H9 (cell line): ENCODE measurements around the gene GIMAP1. TPM values are rescaled to one million over a fixed set of nuclear protein-coding genes. Genes with fewer than 3 reads are reported as not detected.

Source experiments
- DNase-seq: peaks from one replicate; pipeline ENCODE4 v3.0.0-alpha.2; 2017
- H2AFZ ChIP-seq: one replicate; pipeline ENCODE4 v1.6.1; 2013; ENCODE audit warnings: mild to moderate bottlenecking, low read length, control low read depth, moderate library complexity
- H2AK5ac ChIP-seq: 2 replicates; pipeline ENCODE4 v1.6.1; 2013; ENCODE audit warnings: low read length, control low read depth, mixed read lengths; ENCODE audit not compliant: insufficient read length
- H2BK120ac ChIP-seq: one replicate; pipeline ENCODE4 v1.6.1; 2013; ENCODE audit warnings: low read depth, mild to moderate bottlenecking, low read length, control low read depth, inconsistent platforms; ENCODE audit not compliant: poor library complexity, severe bottlenecking
- H2BK12ac ChIP-seq: 2 replicates; pipeline ENCODE4 v1.6.1; 2013; ENCODE audit warnings: low read length, control low read depth, mixed read lengths, low read depth; ENCODE audit not compliant: insufficient read length
- H2BK15ac ChIP-seq: 2 replicates; pipeline ENCODE4 v1.6.1; 2013; ENCODE audit warnings: low read depth, low read length, control low read depth
- H2BK20ac ChIP-seq: one replicate; pipeline ENCODE4 v1.6.1; 2013; ENCODE audit warnings: low read depth, mild to moderate bottlenecking, low read length, control low read depth, inconsistent platforms; ENCODE audit not compliant: poor library complexity, severe bottlenecking
- H2BK5ac ChIP-seq: 2 replicates; pipeline ENCODE4 v1.6.1; 2013; ENCODE audit warnings: low read length, control low read depth, mixed read lengths; ENCODE audit not compliant: insufficient read length
- H3K14ac ChIP-seq: 2 replicates; pipeline ENCODE4 v1.6.1; 2013; ENCODE audit warnings: low read length, control low read depth; ENCODE audit not compliant: insufficient read depth
- H3K18ac ChIP-seq: 2 replicates; pipeline ENCODE4 v1.6.1; 2013; ENCODE audit warnings: low read depth, mild to moderate bottlenecking, mixed read lengths, low read length, control low read depth; ENCODE audit not compliant: insufficient read length
- H3K23ac ChIP-seq: 2 replicates; pipeline ENCODE4 v1.6.1; 2013; ENCODE audit warnings: low read length, control low read depth, mixed read lengths, low read depth; ENCODE audit not compliant: insufficient read length
- H3K23me2 ChIP-seq: 2 replicates; pipeline ENCODE4 v1.6.1; 2013; ENCODE audit warnings: low read depth, mild to moderate bottlenecking, mixed read lengths, low read length, control low read depth; ENCODE audit not compliant: insufficient read length, poor library complexity, severe bottlenecking
- H3K27ac ChIP-seq: 2 replicates; pipeline ENCODE4 v1.5.1; 2013; ENCODE audit warnings: low read length, control low read depth, mixed read lengths, low read depth; ENCODE audit not compliant: insufficient read length
- H3K27me3 ChIP-seq: 2 replicates; pipeline ENCODE4 v1.6.1; 2013; ENCODE audit warnings: low read length, control low read depth, inconsistent platforms; ENCODE audit not compliant: insufficient read depth
- H3K4ac ChIP-seq: 2 replicates; pipeline ENCODE4 v1.6.1; 2013; ENCODE audit warnings: low read depth, mild to moderate bottlenecking, control low read depth, inconsistent platforms, low read length, moderate library complexity
- H3K4me1 ChIP-seq: 2 replicates; pipeline ENCODE4 v1.6.1; 2013; ENCODE audit warnings: low read length, control low read depth, inconsistent platforms; ENCODE audit not compliant: insufficient read depth
- H3K4me2 ChIP-seq: 2 replicates; pipeline ENCODE4 v1.6.1; 2013; ENCODE audit warnings: low read length, control low read depth, mixed read lengths; ENCODE audit not compliant: insufficient read length, insufficient read depth
- H3K56ac ChIP-seq: 2 replicates; pipeline ENCODE4 v1.6.1; 2013; ENCODE audit warnings: low read depth, mild to moderate bottlenecking, mixed read lengths, low read length, control low read depth; ENCODE audit not compliant: insufficient read length
- H3K79me1 ChIP-seq: 2 replicates; pipeline ENCODE4 v1.6.1; 2013; ENCODE audit warnings: low read depth, mild to moderate bottlenecking, moderate library complexity, low read length, control low read depth, inconsistent platforms; ENCODE audit not compliant: insufficient read depth, poor library complexity, severe bottlenecking
- H3K79me2 ChIP-seq: 2 replicates; pipeline ENCODE4 v1.6.1; 2013; ENCODE audit warnings: low read length, control low read depth, inconsistent platforms; ENCODE audit not compliant: insufficient read depth
- H3K9ac ChIP-seq: 2 replicates; pipeline ENCODE4 v1.6.1; 2013; ENCODE audit warnings: low read length, control low read depth, mixed read lengths; ENCODE audit not compliant: insufficient read length; ENCODE audit errors: extremely low read depth
- H3K9me3 ChIP-seq: one replicate; pipeline ENCODE4 v1.6.1; 2013; ENCODE audit warnings: low read depth, low read length, inconsistent platforms; ENCODE audit not compliant: control insufficient read depth
- H3T11ph ChIP-seq: one replicate; pipeline ENCODE4 v1.6.1; 2013; ENCODE audit warnings: mild to moderate bottlenecking, low read length, control low read depth, inconsistent platforms
- H4K20me1 ChIP-seq: one replicate; pipeline ENCODE4 v1.6.1; 2013; ENCODE audit not compliant: control insufficient read depth, insufficient read length, insufficient read depth
- H4K5ac ChIP-seq: 2 replicates; pipeline ENCODE4 v1.6.1; 2013; ENCODE audit warnings: low read depth, mild to moderate bottlenecking, mixed read lengths, low read length, control low read depth; ENCODE audit not compliant: insufficient read length
- H4K8ac ChIP-seq: replicated peaks from 2 replicates; pipeline ENCODE4 v1.6.1; 2013; ENCODE audit warnings: low read length, control low read depth, mixed read lengths, low read depth; ENCODE audit not compliant: insufficient read length
- H4K91ac ChIP-seq: 2 replicates; pipeline ENCODE4 v1.6.1; 2013; ENCODE audit warnings: low read depth, mild to moderate bottlenecking, moderate library complexity, mixed read lengths, low read length, control low read depth; ENCODE audit not compliant: insufficient read length
- H3K27ac Mint-ChIP-seq, 3 experiments: 2 replicates in 2 of 3; 3 replicates in 1 of 3; pipeline ENCODE4 v1.8.0; 2020 to 2021; ENCODE audit warnings: mixed read lengths in 3 of 3, mild to moderate bottlenecking in 1 of 3, moderate library complexity in 1 of 3
- H3K27me3 Mint-ChIP-seq: 2 replicates; pipeline ENCODE4 v1.8.0; 2021; ENCODE audit warnings: low read depth, mild to moderate bottlenecking, moderate library complexity, mixed read lengths
- H3K36me3 Mint-ChIP-seq, 3 experiments: 2 replicates in 2 of 3; 3 replicates in 1 of 3; pipeline ENCODE4 v1.8.0; 2020 to 2021; ENCODE audit warnings: low read depth in 3 of 3, mixed read lengths in 3 of 3; ENCODE audit not compliant: insufficient read depth in 1 of 3
- H3K4me1 Mint-ChIP-seq, 2 experiments: 2 replicates each; pipeline ENCODE4 v1.8.0; 2020; ENCODE audit warnings: mixed read lengths in 2 of 2
- H3K4me3 Mint-ChIP-seq, 2 experiments: 2 replicates in 1 of 2; 3 replicates in 1 of 2; pipeline ENCODE4 v1.8.0; 2020 to 2021; ENCODE audit warnings: mild to moderate bottlenecking in 2 of 2, mixed read lengths in 2 of 2, moderate library complexity in 1 of 2
- H3K9me3 Mint-ChIP-seq, 2 experiments: 2 replicates in 1 of 2; 3 replicates in 1 of 2; pipeline ENCODE4 v1.8.0; 2020; ENCODE audit warnings: mild to moderate bottlenecking in 2 of 2, mixed read lengths in 2 of 2, moderate library complexity in 1 of 2
- CTCF ChIP-seq: fragments of 200-600 bp; sonication (generic); conservative IDR thresholded peaks from 3 replicates; pipeline ENCODE4 v1.8.0; 2021; ENCODE audit warnings: antibody characterized with exemption, mild to moderate bottlenecking
- WGBS: extraction: QIAGEN DNeasy Blood & Tissue Kit; methylation state at CpG from one replicate; pipeline ENCODE4 v1.1.7; 2013; ENCODE audit warnings: missing lambda C conversion rate, low lambda C conversion rate, mixed read lengths; ENCODE audit not compliant: insufficient read length; ENCODE audit errors: extremely low coverage; 5-methylcytosine and 5-hydroxymethylcytosine counted together
- total RNA-seq: library from RNA; stranded (reverse); gene quantifications from 2 replicates; pipeline ENCODE4 v1.2.1, GENCODE V29; 2021

The GIMAP1 gene
- total RNA-seq, 1 experiment from 2014 or later = not detected

DNA sequence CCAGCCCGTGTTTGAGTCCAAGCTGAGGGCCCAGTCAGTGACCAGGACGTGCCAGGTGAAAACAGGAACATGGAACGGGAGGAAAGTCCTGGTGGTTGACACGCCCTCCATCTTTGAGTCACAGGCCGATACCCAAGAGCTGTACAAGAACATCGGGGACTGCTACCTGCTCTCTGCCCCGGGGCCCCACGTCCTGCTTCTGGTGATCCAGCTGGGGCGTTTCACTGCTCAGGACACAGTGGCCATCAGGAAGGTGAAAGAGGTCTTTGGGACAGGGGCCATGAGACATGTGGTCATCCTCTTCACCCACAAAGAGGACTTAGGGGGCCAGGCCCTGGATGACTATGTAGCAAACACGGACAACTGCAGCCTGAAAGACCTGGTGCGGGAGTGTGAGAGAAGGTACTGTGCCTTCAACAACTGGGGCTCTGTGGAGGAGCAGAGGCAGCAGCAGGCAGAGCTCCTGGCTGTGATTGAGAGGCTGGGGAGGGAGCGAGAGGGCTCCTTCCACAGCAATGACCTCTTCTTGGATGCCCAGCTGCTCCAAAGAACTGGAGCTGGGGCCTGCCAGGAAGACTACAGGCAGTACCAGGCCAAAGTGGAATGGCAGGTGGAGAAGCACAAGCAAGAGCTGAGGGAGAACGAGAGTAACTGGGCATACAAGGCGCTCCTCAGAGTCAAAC is 26.0 kb downstream of the GIMAP1 start:
- Histone ChIP-seq H3K14ac (no peak overlapping the region), H3K4me2 (no peak overlapping the region), H2AFZ (no peak overlapping the region), H4K20me1 (no peaks in the 10 kb centered on the region), H3K4ac (no peak overlapping the region), H3K79me2 (no peaks in the 10 kb centered on the region), H3K4me1 (no peaks in the 10 kb centered on the region), H2AK5ac (no peak overlapping the region), H3T11ph (no peak overlapping the region), H3K18ac (no peak overlapping the region), H4K8ac (no peak overlapping the region), H4K91ac (no peak overlapping the region), H4K5ac (no peak overlapping the region), H3K9ac (no peak overlapping the region), H3K27me3 (peaks cover 78% of the 10 kb centered on the region), H3K9me3 (no peaks in the 10 kb centered on the region), H3K79me1 (no peaks in the 10 kb centered on the region), H2BK120ac (no peak overlapping the region), H2BK20ac (no peak overlapping the region), H3K23ac (no peak overlapping the region), H3K23me2 (no peaks in the 10 kb centered on the region), H2BK15ac (no peak overlapping the region), H3K27ac (no peak overlapping the region), H3K56ac (no peak overlapping the region), H2BK5ac (no peak overlapping the region), H2BK12ac (no peak overlapping the region)
- DNase-seq = no peak
- TF ChIP-seq CTCF = no peak
- Mint-ChIP-seq H3K9me3 (peaks cover 3 to 4% of the 10 kb centered on the region in 2 experiments), H3K4me3 (no peak overlapping the region), H3K27ac (no peak overlapping the region), H3K36me3 (no peaks in the 10 kb centered on the region), H3K4me1 (no peaks in the 10 kb centered on the region), H3K27me3 (peaks cover 100% of the 10 kb centered on the region)
- no CpG with 5 or more reads among the region's 14 CpGs for WGBS
